Gastroesophageal sphincter (tissue), 3 donors: ENCODE results near the gene NELFA.

ENCODE experiments used
- EP300 ChIP-seq: sonication (generic); formaldehyde crosslinking; IDR thresholded peaks from one replicate; pipeline ENCODE4 v1.6.1; 2017; ENCODE audit warnings: antibody characterized with exemption, mild to moderate bottlenecking
- POLR2AphosphoS5 ChIP-seq: sonication (generic); formaldehyde crosslinking; IDR thresholded peaks from one replicate; pipeline ENCODE4 v1.6.1; 2017; ENCODE audit warnings: antibody characterized with exemption
- TF ChIP-seq, protein P1 (sequence below), 4 experiments: fragments of 200-600 bp in 2 of 4; fragments of 450-650 bp in 2 of 4; sonication (generic) in 1 of 4; IDR thresholded peaks; one replicate each; pipeline ENCODE4 v1.5.1; 2017 to 2019; ENCODE audit warnings: antibody characterized with exemption in 4 of 4, mild to moderate bottlenecking in 2 of 4, moderate library complexity in 2 of 4

DNA sequence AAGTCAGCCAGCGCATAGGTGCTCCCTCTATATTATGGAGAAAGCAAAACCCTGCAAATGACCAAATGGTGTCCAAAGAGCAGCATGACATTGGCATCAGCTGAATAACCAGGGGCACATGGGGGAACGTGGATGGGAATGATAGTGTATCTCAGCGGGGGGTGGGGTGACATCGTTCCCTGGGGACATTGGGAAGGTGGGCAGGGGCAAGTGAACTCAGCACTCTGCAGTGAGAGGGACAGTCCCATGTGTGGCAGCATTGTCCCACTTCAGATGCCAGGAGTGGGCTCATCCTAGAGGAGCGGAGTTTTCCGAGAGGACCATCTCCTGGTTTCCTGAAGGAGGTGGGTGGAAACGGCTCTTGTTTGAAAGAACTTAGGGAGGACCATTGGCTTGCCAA lies 64.8 kb downstream of the NELFA start:
- TF ChIP-seq, protein P1, sequence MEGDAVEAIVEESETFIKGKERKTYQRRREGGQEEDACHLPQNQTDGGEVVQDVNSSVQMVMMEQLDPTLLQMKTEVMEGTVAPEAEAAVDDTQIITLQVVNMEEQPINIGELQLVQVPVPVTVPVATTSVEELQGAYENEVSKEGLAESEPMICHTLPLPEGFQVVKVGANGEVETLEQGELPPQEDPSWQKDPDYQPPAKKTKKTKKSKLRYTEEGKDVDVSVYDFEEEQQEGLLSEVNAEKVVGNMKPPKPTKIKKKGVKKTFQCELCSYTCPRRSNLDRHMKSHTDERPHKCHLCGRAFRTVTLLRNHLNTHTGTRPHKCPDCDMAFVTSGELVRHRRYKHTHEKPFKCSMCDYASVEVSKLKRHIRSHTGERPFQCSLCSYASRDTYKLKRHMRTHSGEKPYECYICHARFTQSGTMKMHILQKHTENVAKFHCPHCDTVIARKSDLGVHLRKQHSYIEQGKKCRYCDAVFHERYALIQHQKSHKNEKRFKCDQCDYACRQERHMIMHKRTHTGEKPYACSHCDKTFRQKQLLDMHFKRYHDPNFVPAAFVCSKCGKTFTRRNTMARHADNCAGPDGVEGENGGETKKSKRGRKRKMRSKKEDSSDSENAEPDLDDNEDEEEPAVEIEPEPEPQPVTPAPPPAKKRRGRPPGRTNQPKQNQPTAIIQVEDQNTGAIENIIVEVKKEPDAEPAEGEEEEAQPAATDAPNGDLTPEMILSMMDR (IDR thresholded peaks at IDR 0.05): no peak
- TF ChIP-seq POLR2AphosphoS5: no peak
- TF ChIP-seq EP300: no peak
